Activated CD4-positive, alpha-beta T cell treated with anti-CD3 and anti-CD28 coated beads for 36 hours (primary cell): Measurements from ENCODE around the gene SEMA3E. TPM values are rescaled to one million over a fixed set of nuclear protein-coding genes. Genes with fewer than 3 reads are reported as not detected.
"Not testable (repeated sequence)": the region's sequence is repeated elsewhere in the genome, so short reads cannot be mapped to it uniquely, and the experiment has no call there.

ENCODE experiments used
- ATAC-seq: fragments of 200-7000 bp; cut with Tn5 transposase; one replicate; pipeline ENCODE4 v1.10.0; 2021; ENCODE audit warnings: mild to moderate bottlenecking, moderate library complexity
- CTCF ChIA-PET: fragments of 350-600 bp; sonication (Branson Sonifier 250); formaldehyde crosslinking; loops from one replicate; lab custom pipeline; 2021; ENCODE audit warnings: antibody characterized with exemption; lab: Charles Lee
- POLR2A ChIA-PET: fragments of 350-600 bp; sonication (Branson Sonifier 250); formaldehyde crosslinking; loops from one replicate; lab custom pipeline; 2021; ENCODE audit warnings: antibody characterized with exemption, inconsistent platforms; lab: Charles Lee
- DNase-seq: peaks from one replicate; pipeline ENCODE4 v3.0.0-alpha.2; 2020
- H3K27ac Mint-ChIP-seq: one replicate; pipeline ENCODE4 v1.8.0; 2021; ENCODE audit warnings: mixed read lengths
- H3K27me3 Mint-ChIP-seq: one replicate; pipeline ENCODE4 v1.8.0; 2021; ENCODE audit warnings: mixed read lengths
- H3K36me3 Mint-ChIP-seq: one replicate; pipeline ENCODE4 v1.8.0; 2021; ENCODE audit warnings: low read depth, mixed read lengths
- H3K4me1 Mint-ChIP-seq: one replicate; pipeline ENCODE4 v1.8.0; 2021; ENCODE audit warnings: mixed read lengths
- H3K4me3 Mint-ChIP-seq: one replicate; pipeline ENCODE4 v1.8.0; 2021; ENCODE audit warnings: mild to moderate bottlenecking, moderate library complexity, mixed read lengths
- H3K9me3 Mint-ChIP-seq: one replicate; pipeline ENCODE4 v1.8.0; 2021; ENCODE audit warnings: low read depth, mixed read lengths
- intact Hi-C, 2 experiments: fragments of 100-400 bp; cut with DNase I in 1 of 2; cut with micrococcal nuclease in 1 of 2; formaldehyde crosslinking; loops; one replicate each; pipeline versions ENCODE4 v1.14.2 to v1.15.1; 2022 to 2024; cut with DNase I, micrococcal nuclease
- total RNA-seq, 2 experiments: library from RNA; stranded (reverse); gene quantifications; one replicate each; pipeline ENCODE4 v1.2.3, GENCODE V29; 2021

Gene SEMA3E
- total RNA-seq, 2 experiments from 2014 or later: not detected

DNA sequence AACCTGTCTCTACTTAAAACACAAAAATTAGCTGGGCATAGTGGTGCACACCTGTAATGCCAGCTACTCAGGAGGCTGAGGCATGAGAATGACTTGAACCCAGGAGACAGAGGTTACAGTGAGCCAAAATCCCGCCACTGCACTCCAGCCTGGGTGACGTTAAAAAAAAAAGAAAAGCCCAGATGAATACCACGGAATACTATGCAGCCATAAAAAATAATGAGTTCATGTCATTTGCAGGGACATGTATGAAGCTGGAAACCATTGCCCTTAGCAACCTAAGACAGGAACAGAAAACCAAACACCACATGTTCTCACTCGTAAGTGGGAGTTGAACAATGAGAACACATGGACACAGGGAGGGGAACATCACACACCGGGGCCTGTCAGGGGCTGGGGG is 218.7 kb downstream of the SEMA3E start:
- ATAC-seq, H3K27ac Mint-ChIP-seq, H3K4me1 Mint-ChIP-seq, POLR2A ChIA-PET, H3K27me3 Mint-ChIP-seq, DNase-seq, H3K4me3 Mint-ChIP-seq, CTCF ChIA-PET, H3K36me3 Mint-ChIP-seq, intact Hi-C loops, H3K9me3 Mint-ChIP-seq: not testable (repeated sequence)

DNA sequence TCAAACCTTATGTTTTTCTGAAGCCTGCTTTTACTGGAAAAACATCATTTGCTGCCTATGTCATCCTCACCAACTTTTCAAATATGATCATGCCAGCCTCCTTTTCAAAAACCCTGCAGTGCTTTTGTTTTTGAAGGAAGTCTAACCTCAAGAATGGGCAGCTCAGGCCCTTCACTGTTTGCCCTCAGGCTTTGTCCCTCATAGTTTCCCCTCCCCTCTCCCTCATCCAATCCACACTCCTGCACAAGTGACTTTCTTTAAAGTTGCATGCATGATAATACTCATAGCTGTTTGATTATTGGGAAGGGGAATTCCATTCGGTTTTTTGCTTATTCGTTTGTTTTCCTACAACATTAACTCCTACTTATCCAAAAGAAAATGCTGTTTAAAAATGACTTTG is 219.4 kb downstream of the SEMA3E start:
- Mint-ChIP-seq H3K4me3 (no peak overlapping the region), H3K27me3 (no peaks in the 10 kb centered on the region), H3K36me3 (no peaks in the 10 kb centered on the region), H3K27ac (no peak overlapping the region), H3K4me1 (no peaks in the 10 kb centered on the region), H3K9me3 (no peaks in the 10 kb centered on the region)
- ATAC-seq (no peak), DNase-seq (no peak)
- CTCF ChIA-PET: no interaction called here
- intact Hi-C loops: no loop called here
- POLR2A ChIA-PET: no interaction called here

DNA sequence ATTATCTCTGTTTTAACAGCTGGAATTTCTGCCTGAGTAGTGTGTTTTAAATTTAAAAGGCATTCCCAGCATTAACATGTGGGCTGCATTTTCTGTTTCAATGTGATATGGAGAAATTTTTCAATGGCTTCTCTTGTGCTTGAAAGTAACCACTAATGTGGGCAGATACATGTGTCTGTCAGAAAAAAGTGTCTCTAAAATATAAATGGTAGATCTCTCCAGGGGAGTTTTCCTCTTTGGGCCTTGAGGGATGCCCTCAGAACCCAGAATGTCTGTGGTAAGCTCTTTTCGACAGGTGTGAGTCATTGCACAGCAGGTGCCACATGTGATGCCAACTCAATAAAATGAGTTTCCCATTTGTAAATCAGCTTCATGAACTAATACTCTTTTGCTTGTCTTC is 221.1 kb downstream of the SEMA3E start:
- ChIA-PET POLR2A (no interaction called here), CTCF (no interaction called here)
- H3K27ac Mint-ChIP-seq: no peak overlapping the region
- intact Hi-C loops: no loop called here
- H3K4me1 Mint-ChIP-seq: no peaks in the 10 kb centered on the region
- no peaks in the 10 kb centered on the region for H3K9me3 Mint-ChIP-seq
- no peak overlapping the region for H3K4me3 Mint-ChIP-seq
- no peaks in the 10 kb centered on the region for H3K27me3 Mint-ChIP-seq
- no peaks in the 10 kb centered on the region for H3K36me3 Mint-ChIP-seq
- DNase-seq (no peak), ATAC-seq (no peak)

DNA sequence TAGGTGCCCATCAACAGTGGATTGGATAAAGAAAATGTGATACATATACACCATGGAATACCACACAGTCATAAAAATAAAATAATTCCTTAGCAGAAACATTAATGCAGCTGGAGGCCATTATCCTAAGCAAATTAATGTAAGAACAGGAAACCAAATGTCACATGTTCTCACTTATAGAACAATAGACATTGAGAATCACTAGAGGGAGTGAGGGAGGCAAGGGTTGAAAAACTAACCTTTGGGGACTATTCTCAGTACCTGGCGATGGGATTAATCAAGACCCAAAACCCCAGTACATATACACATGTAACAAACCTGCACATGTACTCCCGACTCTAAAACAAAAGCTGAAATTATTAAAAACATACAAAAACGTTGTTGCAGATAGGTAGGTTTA is 222.6 kb downstream of the SEMA3E start:
- DNase-seq (no peak), ATAC-seq (no peak)
- ChIA-PET CTCF (no interaction called here), POLR2A (no interaction called here)
- Mint-ChIP-seq H3K36me3 (no peaks in the 10 kb centered on the region), H3K9me3 (peaks cover 2% of the 10 kb centered on the region), H3K27ac (no peak overlapping the region), H3K4me3 (no peak overlapping the region), H3K4me1 (no peaks in the 10 kb centered on the region), H3K27me3 (no peaks in the 10 kb centered on the region)
- intact Hi-C loops: no loop called here

DNA sequence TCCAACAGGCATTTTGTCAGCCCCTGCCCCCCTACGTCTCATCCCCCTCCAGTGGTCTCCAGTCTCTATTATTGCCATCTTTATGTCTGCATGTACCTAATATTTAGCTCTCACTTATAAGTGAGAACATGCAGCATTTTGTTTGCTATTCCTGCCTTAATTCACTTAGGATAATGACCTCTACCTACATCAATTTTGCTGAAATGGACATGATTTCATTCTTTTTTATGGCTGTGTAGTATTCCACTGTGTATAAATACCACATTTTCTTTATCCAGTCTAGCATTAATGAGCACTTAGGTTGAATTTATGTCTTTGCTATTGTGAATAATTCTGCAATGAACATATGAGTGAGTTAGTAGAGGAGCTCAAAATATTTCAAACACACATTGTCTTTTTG is 229.9 kb downstream of the SEMA3E start:
- H3K36me3 Mint-ChIP-seq: no peaks in the 10 kb centered on the region
- intact Hi-C loops: no loop called here

DNA sequence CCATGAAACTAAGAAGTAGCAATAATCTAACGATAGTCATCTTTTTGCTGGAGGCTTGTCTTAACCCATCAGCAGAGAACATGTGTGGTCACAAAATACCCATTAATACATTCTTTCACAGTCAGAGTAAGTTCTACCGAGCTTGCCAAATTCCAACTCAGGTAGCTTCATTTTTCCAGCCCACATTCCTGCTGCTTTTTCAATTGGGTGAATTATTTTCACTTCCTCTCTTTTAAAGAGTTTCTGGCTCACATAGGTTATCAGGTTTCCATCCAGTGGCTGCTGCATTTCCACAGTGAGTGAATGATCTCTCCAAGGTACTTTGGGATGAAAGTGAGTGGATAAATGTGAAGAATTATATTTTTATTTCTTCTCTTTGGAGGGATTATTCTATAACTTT is 233.1 kb downstream of the SEMA3E start:
- ChIA-PET CTCF (no interaction called here), POLR2A (no interaction called here)
- Mint-ChIP-seq H3K4me3 (no peak overlapping the region), H3K27ac (no peak overlapping the region), H3K36me3 (no peaks in the 10 kb centered on the region), H3K27me3 (no peaks in the 10 kb centered on the region), H3K4me1 (no peaks in the 10 kb centered on the region), H3K9me3 (peaks cover 7% of the 10 kb centered on the region)
- ATAC-seq: no peak
- intact Hi-C loops: no loop called here
- DNase-seq: no peak

More for the DNA sequence above, 229.9 kb downstream of the SEMA3E start:
- H3K9me3 Mint-ChIP-seq: peaks cover 6% of the 10 kb centered on the region
- no peaks in the 10 kb centered on the region for H3K27me3 Mint-ChIP-seq
- H3K4me1 Mint-ChIP-seq: no peaks in the 10 kb centered on the region
- H3K4me3 Mint-ChIP-seq: no peak overlapping the region
- H3K27ac Mint-ChIP-seq: no peak overlapping the region
- DNase-seq (no peak), ATAC-seq (no peak)
- ChIA-PET POLR2A (no interaction called here), CTCF (no interaction called here)

DNA sequence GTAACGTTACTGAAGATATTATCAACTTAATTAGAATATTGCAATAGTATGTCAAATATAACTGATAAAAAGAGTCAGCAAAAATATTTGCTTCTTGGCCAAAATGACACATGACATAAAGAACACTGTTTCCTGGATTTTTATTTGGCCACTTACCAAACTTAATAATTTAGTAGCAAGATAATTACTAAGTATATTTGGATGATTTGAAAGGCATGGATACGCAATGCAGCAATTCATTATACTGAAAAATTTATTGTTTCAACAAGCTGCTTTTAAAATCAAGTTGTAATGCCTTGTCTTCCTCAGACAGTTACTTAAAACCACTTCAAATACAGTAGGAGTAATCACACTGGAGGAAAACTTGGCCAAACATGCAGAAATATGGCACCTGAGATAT is 234.0 kb downstream of the SEMA3E start:
- intact Hi-C loops: loop anchor here (5.0 kb wide), 2 partner anchors 242 to 532 kb away; no protein-coding TSS in a partner anchor
- no peak for ATAC-seq
- CTCF ChIA-PET: no interaction called here

DNA sequence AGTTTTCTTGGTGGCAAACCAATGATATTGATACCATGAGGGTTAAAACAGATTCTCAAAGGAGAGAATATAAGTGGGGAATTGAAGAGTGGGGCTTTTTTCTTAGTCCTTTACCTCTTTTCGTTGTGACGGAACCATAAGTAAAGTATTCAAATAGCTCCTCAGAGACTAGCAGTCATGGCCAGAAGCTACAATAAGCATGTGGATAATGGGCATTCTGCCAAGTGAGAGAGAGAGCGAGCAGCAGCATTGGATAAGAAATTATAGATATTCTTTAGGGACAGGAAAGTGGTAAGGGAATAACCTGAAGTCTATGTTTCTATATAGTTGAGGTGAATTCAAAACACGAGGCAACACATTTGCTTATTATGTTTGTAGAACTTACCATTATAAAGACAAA is 235.1 kb downstream of the SEMA3E start:
- Mint-ChIP-seq H3K27ac (no peak overlapping the region), H3K36me3 (no peaks in the 10 kb centered on the region), H3K4me1 (no peaks in the 10 kb centered on the region), H3K27me3 (no peaks in the 10 kb centered on the region), H3K4me3 (no peak overlapping the region), H3K9me3 (peaks cover 3% of the 10 kb centered on the region)
- CTCF ChIA-PET: no interaction called here
- ATAC-seq (no peak), DNase-seq (no peak)
- intact Hi-C loops: loop anchor here (5.0 kb wide), 2 partner anchors 243 to 533 kb away; no protein-coding TSS in a partner anchor
- POLR2A ChIA-PET: no interaction called here

More for the DNA sequence above, 234.0 kb downstream of the SEMA3E start:
- Mint-ChIP-seq H3K27me3 (no peaks in the 10 kb centered on the region), H3K4me3 (no peak overlapping the region), H3K27ac (no peak overlapping the region), H3K4me1 (no peaks in the 10 kb centered on the region), H3K36me3 (no peaks in the 10 kb centered on the region), H3K9me3 (peaks cover 7% of the 10 kb centered on the region)
- no peak for DNase-seq
- POLR2A ChIA-PET: no interaction called here

DNA sequence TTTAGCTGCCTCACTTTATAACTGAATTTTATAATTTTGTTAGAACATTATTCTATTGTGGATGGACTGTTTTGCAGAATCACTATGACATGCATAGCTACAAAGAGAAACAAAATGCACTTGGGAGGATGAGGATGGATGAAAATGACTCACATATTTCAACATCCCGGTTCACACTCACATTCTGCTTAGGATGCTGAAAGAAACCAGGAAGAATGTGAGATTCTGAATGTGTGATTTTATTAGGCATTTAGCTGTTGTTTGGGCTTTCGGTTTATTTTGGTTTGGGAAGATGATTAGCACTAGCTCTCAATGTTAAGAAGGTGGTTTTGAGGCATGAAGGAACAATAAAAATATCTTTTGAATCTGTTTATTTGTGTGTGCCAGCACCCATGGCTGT is 235.5 kb downstream of the SEMA3E start:
- Mint-ChIP-seq H3K4me3 (no peak overlapping the region), H3K4me1 (no peaks in the 10 kb centered on the region), H3K27ac (no peak overlapping the region), H3K36me3 (no peaks in the 10 kb centered on the region), H3K27me3 (no peaks in the 10 kb centered on the region), H3K9me3 (peaks cover 3% of the 10 kb centered on the region)
- CTCF ChIA-PET: no interaction called here
- ATAC-seq (no peak), DNase-seq (no peak)
- POLR2A ChIA-PET: no interaction called here
- intact Hi-C loops: loop anchor here (5.0 kb wide), 2 partner anchors 244 to 534 kb away; no protein-coding TSS in a partner anchor

DNA sequence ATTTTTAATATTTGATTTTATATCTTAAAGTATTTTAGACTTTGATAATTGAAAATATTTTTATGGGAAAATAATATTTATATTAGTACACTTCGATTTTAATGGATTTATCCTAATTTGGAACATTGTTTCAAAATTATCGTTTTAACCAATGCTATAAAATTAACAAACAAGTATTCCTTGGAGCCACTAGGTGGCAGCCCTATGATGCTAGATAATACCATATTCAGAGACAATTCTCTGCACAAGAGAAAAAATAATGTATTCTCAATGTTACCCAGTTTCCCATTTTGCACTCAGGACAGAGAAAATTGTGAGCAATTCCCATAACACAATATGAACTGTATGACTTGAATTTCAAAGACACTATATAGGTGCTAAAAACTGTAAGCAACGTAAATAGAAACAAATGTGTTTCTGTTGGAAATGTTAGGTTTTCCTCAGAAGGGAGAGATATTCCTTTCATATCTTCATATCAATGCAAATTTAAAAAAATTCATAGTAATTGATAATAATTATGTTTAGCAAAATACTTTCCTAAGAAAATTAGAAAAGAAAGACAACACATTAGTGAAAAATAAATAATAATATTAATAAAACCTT is 237.8 kb downstream of the SEMA3E start:
- no peaks in the 10 kb centered on the region for H3K4me1 Mint-ChIP-seq
- peak; percentile 14 for DNase-seq
- H3K9me3 Mint-ChIP-seq: peaks cover 3% of the 10 kb centered on the region
- no peak overlapping the region for H3K4me3 Mint-ChIP-seq
- ChIA-PET POLR2A (no interaction called here), CTCF (no interaction called here)
- H3K36me3 Mint-ChIP-seq: no peaks in the 10 kb centered on the region
- ATAC-seq: no peak
- H3K27me3 Mint-ChIP-seq: no peaks in the 10 kb centered on the region
- intact Hi-C loops: loop anchor here (2.0 to 5.0 kb wide), 3 partner anchors 244 to 536 kb away; no protein-coding TSS in a partner anchor
- no peak overlapping the region for H3K27ac Mint-ChIP-seq

DNA sequence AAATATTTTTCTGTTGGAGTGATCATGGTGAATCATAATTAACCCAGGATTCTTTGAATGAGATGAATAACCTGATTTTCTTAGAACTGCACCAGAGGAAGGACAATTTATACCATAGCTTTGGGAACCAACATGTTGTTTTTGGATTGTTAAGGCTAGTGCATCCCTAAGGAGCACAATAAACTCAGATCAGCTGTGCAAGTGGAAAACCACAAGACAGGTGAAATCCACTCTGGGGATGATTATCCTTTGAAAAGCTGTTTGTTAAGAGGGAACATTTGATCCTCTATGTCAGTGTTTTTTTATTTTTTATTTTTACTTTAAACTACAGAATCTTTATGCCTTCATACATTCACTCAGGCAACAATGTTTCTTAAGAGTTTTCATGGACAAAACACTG is 254.2 kb downstream of the SEMA3E start:
- intact Hi-C loops: no loop called here
- H3K4me1 Mint-ChIP-seq: no peaks in the 10 kb centered on the region
- POLR2A ChIA-PET: no interaction called here
- no peaks in the 10 kb centered on the region for H3K27me3 Mint-ChIP-seq
- DNase-seq: no peak
- no peak overlapping the region for H3K4me3 Mint-ChIP-seq
- no peak overlapping the region for H3K27ac Mint-ChIP-seq
- CTCF ChIA-PET: interaction anchor here (0.7 kb wide), 1 partner anchor 411 kb away, joined by 3 read pairs; no protein-coding TSS in a partner anchor
- no peaks in the 10 kb centered on the region for H3K36me3 Mint-ChIP-seq
- ATAC-seq: no peak
- no peaks in the 10 kb centered on the region for H3K9me3 Mint-ChIP-seq

DNA sequence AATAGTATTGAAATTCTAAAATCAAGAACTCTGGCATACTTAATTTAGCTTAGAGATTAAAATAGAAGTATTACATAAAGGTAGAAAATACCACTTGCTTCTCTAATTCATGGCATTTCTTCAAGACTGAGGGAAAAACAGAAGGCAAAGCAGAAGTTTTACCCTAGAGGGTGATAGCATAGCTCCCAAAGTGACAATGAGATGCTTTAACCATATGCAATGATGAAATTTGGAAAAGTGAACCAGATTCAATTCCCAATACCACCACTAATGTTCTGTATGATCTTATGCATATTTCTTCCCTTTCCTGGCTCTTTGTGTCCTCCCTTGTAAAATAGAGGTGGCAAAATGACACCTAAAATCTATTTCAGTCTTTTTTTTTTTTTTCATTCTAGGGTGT is 260.5 kb downstream of the SEMA3E start:
- peaks cover 6% of the 10 kb centered on the region for H3K9me3 Mint-ChIP-seq
- H3K27ac Mint-ChIP-seq: no peak overlapping the region
- no peaks in the 10 kb centered on the region for H3K36me3 Mint-ChIP-seq
- DNase-seq (no peak), ATAC-seq (no peak)
- POLR2A ChIA-PET: no interaction called here
- intact Hi-C loops: no loop called here
- CTCF ChIA-PET: no interaction called here
- no peaks in the 10 kb centered on the region for H3K27me3 Mint-ChIP-seq
- no peaks in the 10 kb centered on the region for H3K4me1 Mint-ChIP-seq
- H3K4me3 Mint-ChIP-seq: no peak overlapping the region
